OCI-LY1 (cell line): ENCODE measurements around the gene LIN28B.

Experiments
- EZH2 ChIP-seq: fragments of 200-600 bp; sonication (generic), shearing (Covaris generic); IDR thresholded peaks from 2 replicates; pipeline ENCODE4 v1.8.0; 2017; ENCODE audit warnings: borderline replicate concordance, mixed run types, mild to moderate bottlenecking, antibody characterized with exemption, low read length, moderate library complexity, mixed read lengths
- TF ChIP-seq, protein P1 (sequence below): fragments of 200-600 bp; sonication (generic), shearing (Covaris generic); IDR thresholded peaks from 2 replicates; pipeline ENCODE4 v1.5.1; 2017; ENCODE audit warnings: mild to moderate bottlenecking, antibody characterized with exemption, low read length, moderate library complexity, mixed read lengths

DNA sequence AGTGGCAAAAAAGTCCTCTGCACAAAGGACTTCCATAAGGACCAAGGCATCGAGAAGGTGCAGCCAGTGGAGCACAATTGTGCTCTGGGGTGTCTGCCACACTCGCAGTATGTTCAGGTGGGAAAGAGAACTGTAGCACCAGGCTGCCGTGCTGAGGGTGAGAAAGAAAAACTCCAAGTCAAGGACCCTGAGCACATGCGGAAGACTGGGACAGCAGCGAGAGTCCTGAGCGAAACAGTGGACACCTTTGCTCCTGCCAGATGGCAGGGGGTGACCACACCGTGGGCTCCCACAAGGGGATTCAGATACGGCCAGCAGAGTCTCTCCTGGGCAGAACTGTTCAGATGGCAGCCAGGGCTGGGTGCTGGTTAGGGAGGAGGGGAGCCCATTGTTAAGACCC lies 149.4 kb downstream of the LIN28B start:
- TF ChIP-seq, protein P1, sequence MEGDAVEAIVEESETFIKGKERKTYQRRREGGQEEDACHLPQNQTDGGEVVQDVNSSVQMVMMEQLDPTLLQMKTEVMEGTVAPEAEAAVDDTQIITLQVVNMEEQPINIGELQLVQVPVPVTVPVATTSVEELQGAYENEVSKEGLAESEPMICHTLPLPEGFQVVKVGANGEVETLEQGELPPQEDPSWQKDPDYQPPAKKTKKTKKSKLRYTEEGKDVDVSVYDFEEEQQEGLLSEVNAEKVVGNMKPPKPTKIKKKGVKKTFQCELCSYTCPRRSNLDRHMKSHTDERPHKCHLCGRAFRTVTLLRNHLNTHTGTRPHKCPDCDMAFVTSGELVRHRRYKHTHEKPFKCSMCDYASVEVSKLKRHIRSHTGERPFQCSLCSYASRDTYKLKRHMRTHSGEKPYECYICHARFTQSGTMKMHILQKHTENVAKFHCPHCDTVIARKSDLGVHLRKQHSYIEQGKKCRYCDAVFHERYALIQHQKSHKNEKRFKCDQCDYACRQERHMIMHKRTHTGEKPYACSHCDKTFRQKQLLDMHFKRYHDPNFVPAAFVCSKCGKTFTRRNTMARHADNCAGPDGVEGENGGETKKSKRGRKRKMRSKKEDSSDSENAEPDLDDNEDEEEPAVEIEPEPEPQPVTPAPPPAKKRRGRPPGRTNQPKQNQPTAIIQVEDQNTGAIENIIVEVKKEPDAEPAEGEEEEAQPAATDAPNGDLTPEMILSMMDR, result no peak
- no peak for TF ChIP-seq EZH2
